ENCODE measurements around the gene VAC14. TPM values are rescaled to one million over a fixed set of nuclear protein-coding genes. Genes with fewer than 3 reads are reported as not detected.

VAC14 gene
- total and polyA plus RNA-seq, 2 of the 8 experiments (the other 6 are each of a cell fraction or from before 2014, with no cell fraction given): 56.0 to 108 TPM

- Histone ChIP-seq H3K9ac (replicated peaks in 1 of 4; ENCODE audit: extremely low read depth in 1 of 4, low read depth in 3 of 4, low read length in 3 of 4) (no peak overlapping the region), H3K27ac (ENCODE audit: low read depth, low read length) (no peak overlapping the region), H2AFZ (ENCODE audit: low read length) (no peak overlapping the region), H3K23me2 (ENCODE audit: low read depth, low read length) (no peaks in the 10 kb centered on the region), H2BK120ac (replicated peaks; ENCODE audit: low read depth, low read length) (no peak overlapping the region), H4K20me1 (replicated peaks in 1 of 2; ENCODE audit: control insufficient read depth in 1 of 2, insufficient read depth in 2 of 2, low read length in 2 of 2) (peaks cover 0 to 3% of the 10 kb centered on the region in 2 experiments), H2BK12ac (ENCODE audit: low read depth, low read length) (no peak overlapping the region), H3K9me3 (ENCODE audit: insufficient read depth in 2 of 2, low read depth in 1 of 2, low read length in 1 of 2) (peaks cover 0 to 6% of the 10 kb centered on the region in 2 experiments; a peak in 1 of 4 replicates), H3K14ac (ENCODE audit: insufficient read length) (no peak overlapping the region), H3K4me3 (ENCODE audit: extremely low read depth in 1 of 4, insufficient read depth in 2 of 4, low read depth in 3 of 4, low read length in 4 of 4) (no peak overlapping the region), H3K4ac (replicated peaks; ENCODE audit: insufficient read length, low read depth, low read length) (no peak overlapping the region), H3K79me2 (ENCODE audit: control insufficient read depth in 1 of 2, insufficient read depth in 2 of 2, low read length in 2 of 2) (no peaks in the 10 kb centered on the region), H3K23ac (ENCODE audit: insufficient read length) (no peak overlapping the region), H3K4me1 (replicated peaks in 1 of 4; ENCODE audit: control insufficient read depth in 3 of 4, insufficient read depth in 4 of 4, low read length in 3 of 4) (no peaks in the 10 kb centered on the region), H3K56ac (replicated peaks; ENCODE audit: insufficient read length, low read depth, low read length) (no peak overlapping the region), H2BK5ac (ENCODE audit: low read depth, low read length) (no peak overlapping the region), H3K36me3 (ENCODE audit: control insufficient read depth in 2 of 4, insufficient read depth in 4 of 4, low read length in 3 of 4) (peaks cover 3 to 14% (median 8%) of the 10 kb centered on the region in 4 experiments; a peak in 5 of 8 replicates), H4K8ac (ENCODE audit: extremely low read depth, insufficient read depth, low read length) (no peak overlapping the region), H3K4me2 (ENCODE audit: insufficient read depth in 1 of 2, low read depth in 2 of 2, low read length in 2 of 2) (no peak overlapping the region), H3K79me1 (ENCODE audit: low read depth, low read length) (no peaks in the 10 kb centered on the region), H4K5ac (ENCODE audit: insufficient read length, low read depth, low read length) (no peak overlapping the region), H2BK20ac (ENCODE audit: low read length) (no peak overlapping the region), H3K18ac (ENCODE audit: extremely low read depth, low read length) (no peak overlapping the region), H4K91ac (replicated peaks; ENCODE audit: insufficient read length, low read length) (no peak overlapping the region), H2BK15ac (ENCODE audit: low read length) (no peak overlapping the region), H2AK5ac (ENCODE audit: low read depth, low read length) (no peak overlapping the region), H3K27me3 (replicated peaks in 1 of 4; ENCODE audit: control insufficient read depth in 3 of 4, extremely low read depth in 1 of 4, insufficient read depth in 3 of 4, low read length in 3 of 4) (no peaks in the 10 kb centered on the region)
- POLR2A ChIA-PET (ENCODE audit: partially characterized antibody): interaction anchor here (1.0 kb wide), 1 partner anchor 10 kb away, joined by 3 read pairs; no protein-coding TSS in a partner anchor
- CTCF ChIA-PET (ENCODE audit: partially characterized antibody): interaction anchor here (1.4 to 12.8 kb wide), 4 partner anchors 13 to 63 kb away, joined by 3 to 148 read pairs (median 5); no protein-coding TSS in a partner anchor
- FAIRE-seq (no peak), DNase-seq (ENCODE audit: low read depth in 1 of 2, low spot score in 2 of 2) (no peak)
- TF ChIP-seq USF2 (IDR thresholded peaks at IDR 0.05; ENCODE audit: low read length) (no peak), SP2 (IDR thresholded peaks at IDR 0.05; ENCODE audit: low read length) (no peak), E2F6 (IDR thresholded peaks at IDR 0.05) (no peak), ATF2 (IDR thresholded peaks at IDR 0.05; ENCODE audit: low read length) (no peak), ASH2L (IDR thresholded peaks at IDR 0.05; ENCODE audit: low read length) (no peak), KDM5A (IDR thresholded peaks at IDR 0.05; ENCODE audit: low read length) (no peak), ATF3 (IDR thresholded peaks at IDR 0.05; ENCODE audit: insufficient read depth, low read depth, low read length) (no peak), POLR2AphosphoS5 (IDR thresholded peaks at IDR 0.05; ENCODE audit: low read depth, low read length) (no peak), SP4 (IDR thresholded peaks at IDR 0.05; ENCODE audit: low read length) (no peak)
- WGBS, 2 experiments (ENCODE audit: extremely low coverage in 1 of 2, insufficient coverage in 1 of 2, insufficient read length in 1 of 2, insufficient replicate concordance in 2 of 2, low coverage in 1 of 2, low lambda C conversion rate in 2 of 2, missing lambda C conversion rate in 1 of 2): 95% methylated on average over 9 of the region's 9 CpGs; no CpG with 5 or more reads in 1 of the 2 experiments
Observed at GRCh38 chr16:70744366-70744765, 56.6 kb downstream of the VAC14 start.
